Activated naive CD4-positive, alpha-beta T cell treated with anti-CD3 and anti-CD28 coated beads, Interleukin-2, amount 50 U/mL, for 16 hours (primary cell): ENCODE measurements around the gene ASL.
"Not testable (repeated sequence)": the region's sequence is repeated elsewhere in the genome, so short reads cannot be mapped to it uniquely, and the experiment has no call there.

Experiments
- DNase-seq: peaks from one replicate; pipeline ENCODE4 v3.0.0-alpha.2; 2020

The ASL gene

DNA sequence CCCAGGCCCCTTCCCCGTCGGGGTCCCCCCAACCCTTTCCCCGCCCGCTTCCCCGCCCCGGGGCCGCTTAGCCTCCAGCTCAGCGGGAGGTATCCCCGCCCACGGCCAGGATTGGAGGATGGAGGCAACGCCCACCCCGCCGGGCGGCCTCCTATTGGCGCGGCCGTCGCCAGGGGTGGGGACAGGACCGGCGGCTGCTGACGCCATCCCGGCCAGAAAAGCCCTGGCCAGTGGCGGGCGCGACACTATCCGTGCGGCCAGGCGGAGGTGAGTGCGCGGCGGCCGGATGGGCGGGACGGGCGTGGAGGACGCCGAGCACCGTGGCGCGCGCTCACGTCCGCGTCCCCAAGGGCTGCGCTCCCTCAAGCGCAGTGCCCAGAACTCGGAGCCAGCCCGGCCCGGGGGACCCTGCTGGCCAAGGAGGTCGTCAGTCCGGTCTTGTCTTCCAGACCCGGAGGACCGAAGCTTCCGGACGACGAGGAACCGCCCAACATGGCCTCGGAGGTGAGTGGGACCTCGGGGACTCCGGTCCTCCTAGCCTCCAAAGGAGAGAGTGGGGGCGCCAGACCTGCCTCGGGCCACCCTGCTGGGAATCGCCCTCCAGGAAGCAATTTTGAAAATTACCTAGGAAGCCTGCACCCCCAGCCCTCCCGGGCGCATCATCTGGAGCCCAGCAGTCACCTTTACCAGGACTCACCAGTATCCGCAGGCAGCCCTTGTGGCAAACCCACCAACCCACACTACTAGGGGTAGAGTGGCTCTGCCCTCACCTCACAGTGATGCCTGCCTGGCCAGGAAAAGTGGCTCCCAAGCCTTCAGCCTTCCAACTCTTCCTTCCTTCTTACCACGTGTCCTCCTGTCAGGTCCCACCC, at the start of gene ASL:
Gene ASL (plus strand): TSS at position 230 of the 872 bp plus-strand sequence. CDS start 263 bp downstream, at position 493.
- DNase-seq, result peak; percentile 91

DNA sequence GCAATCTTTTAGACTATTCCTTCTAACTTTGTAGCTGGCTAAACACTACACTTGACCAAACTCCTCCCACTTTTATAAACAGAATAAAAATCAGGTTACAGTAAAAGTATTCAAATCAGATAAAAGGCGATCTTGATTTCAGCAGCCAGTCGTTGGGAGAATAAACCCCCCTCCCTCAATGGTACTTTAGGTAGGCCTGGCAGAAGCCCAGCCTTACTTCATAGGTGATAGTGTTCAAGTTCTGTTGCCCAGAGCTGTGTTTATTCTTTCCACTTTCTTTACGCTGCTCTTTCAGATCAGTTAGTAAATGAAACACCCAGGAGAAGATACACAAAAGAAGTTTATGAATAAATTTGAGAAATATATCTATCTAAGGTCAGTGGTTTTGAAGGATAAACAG, 47.3 kb upstream of the ASL start:
- DNase-seq, result not testable (repeated sequence)

DNA sequence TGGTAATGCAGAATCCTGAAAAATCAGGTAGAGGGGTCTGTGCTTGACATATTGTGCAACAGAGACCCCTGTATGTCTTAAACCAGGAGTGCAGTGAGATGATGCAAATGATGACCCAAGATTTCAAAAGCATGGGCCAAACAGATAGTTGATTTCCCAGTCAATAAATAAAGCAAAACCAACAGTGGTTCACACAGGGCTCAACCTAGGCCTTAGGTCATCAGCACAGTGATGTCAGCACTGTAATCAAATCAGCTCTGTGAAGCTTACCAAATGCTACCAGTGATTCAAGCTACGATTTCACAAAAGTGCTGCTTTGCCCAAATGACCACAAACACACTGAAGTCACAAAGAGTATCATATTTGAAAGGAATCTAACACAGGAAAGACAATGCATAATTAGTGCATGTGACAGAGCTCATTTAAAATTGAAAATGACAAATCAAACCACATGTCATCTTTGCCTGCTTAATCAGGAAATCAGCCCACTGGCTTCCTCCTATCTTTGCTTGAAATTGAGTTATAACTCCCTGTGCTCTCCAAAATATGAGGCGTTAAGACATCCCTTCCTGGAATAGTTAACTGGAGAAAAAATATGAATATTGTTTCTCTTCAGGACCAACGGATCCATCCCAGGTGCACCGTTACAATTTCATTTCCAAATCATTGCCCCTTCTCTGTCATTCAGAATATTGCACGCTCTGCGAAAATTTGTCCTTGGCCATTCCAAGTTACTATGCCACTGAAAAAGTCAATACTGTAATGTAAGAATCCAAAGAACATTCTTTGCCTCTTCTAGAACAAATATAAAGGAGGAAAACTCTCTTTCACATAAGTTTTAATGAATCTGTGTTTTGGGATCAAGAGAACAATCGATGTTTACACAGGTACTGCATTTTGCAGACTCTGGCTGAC, 41.9 kb upstream of the ASL start:
- no peak for DNase-seq

DNA sequence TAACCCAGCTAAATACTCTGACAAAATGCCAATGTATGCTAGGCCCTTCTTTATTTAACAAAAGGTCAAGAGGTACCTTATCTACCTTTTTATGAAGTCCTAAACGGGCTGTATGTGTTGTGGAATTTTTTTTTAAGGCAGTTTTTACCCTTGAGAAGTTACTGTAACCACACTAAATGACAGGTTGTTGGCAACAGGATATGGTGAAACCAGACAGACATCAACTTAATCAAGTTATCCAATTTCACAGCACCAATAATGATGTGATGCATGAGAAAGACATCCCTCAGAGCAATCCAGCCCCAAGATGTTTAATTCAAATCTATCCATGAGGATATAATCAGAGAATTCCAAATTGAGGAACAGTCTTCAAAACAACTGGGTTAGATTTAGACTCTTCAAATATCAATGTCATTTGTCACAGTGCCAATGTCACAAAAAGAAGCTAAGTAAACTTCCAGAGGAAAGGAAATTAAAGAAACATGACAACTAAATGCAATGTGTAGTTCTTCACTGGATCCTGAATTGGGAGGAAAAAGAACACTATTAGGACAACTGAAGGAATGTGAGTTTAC, 41.1 kb upstream of the ASL start:
- not testable (repeated sequence) for DNase-seq

DNA sequence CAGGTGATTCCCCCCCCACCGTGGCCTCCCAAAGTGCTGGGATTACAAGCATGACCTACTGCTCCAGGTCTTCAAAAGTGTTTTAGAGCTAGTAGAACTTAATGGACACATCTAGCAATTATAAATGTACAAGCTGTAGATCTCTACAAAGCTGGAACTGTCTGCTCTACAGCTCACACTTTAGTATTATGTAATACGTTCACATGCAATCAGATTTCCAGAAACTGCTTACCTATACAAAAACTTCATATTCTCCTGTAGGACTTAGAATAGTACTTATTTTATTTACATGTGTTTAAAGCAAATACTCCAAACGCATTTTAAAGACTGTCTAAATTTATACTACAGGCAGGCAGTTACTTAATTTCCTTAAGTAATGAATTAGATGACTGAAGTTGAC, 39.2 kb upstream of the ASL start:
- no peak for DNase-seq

DNA sequence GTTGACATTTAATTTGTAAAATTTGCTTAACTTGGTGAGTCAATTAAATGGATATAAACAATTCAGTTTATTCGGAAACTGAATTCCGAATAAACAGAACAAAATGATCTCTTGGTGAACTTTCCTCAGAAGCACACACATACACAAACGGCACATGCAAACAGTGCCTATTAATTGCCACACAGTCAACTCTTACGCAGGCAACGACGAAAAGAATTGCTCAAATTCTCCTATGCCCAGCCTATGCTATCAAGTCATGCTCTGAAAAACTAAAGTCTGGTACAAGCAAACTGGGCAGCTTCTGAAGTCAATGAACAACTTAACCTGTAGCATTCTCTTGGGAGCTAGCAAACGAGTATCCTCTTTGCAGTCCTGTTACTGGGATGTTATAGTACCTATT, 38.8 kb upstream of the ASL start:
- DNase-seq, result no peak

DNA sequence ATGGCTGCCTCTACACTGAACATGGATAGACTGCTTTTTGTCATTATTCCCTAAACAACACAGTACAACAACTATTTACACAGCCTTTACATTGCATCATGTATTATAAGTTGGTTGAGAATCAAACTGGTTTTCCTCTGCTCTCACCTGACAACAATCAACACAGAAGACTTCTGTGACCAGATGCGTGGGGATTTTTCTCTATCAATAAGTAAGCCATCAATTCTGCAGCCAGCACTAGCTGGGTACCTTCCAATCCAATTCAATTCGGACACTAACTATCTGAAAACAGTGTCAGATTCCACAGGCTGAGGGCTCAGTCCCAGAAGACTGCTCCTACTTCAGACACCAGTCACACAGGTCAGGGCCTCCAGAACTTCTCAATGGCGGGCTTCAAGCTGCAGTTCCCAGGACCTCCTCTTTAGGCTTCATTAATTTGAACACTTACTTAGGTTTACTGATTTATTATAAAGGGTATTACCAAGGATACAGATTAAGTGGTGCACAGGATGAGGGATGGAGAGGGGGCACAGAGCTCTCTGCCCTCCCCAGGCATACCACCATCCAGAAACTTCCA, 36.4 kb upstream of the ASL start:
- no peak for DNase-seq

DNA sequence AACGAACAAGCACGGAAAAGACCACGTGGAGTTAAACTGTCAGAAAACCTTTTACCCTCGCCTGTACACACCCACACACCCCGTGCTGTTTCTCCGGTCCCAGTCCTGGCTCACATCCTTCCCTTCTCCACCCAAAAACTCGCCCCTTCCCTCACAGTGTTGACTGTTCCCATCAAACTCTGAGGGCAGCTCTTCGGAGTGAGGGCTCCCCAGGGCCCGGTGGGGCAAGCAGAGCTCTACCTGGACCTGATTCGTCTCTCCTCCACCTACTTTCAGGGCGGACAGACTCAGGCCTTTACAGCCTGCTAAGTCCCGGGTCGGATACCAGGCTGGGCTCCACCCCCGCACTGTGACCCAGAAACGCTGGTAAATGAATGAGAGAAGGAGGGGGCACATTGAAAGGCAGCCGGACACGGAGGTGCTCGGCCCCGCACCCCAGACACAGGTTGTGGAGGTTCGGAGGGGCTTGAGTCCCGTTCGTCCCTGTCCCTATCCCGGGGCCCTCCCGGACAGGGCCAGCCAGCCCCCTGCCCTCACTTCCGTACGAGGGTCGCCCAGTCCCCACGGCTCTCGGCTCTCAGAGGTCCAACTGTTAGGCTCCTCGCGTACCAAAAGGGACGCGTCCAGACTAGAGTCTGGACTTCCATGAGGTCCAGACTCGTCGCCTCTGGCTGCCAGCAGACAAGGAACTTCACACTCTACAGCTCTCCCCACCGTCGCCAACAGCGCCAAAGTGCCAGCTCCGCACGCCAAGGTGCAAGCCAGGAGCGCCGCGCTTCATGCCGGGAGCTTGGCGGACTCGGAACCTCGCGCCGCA, 31.7 kb upstream of the ASL start:
- peak; percentile 27 for DNase-seq

DNA sequence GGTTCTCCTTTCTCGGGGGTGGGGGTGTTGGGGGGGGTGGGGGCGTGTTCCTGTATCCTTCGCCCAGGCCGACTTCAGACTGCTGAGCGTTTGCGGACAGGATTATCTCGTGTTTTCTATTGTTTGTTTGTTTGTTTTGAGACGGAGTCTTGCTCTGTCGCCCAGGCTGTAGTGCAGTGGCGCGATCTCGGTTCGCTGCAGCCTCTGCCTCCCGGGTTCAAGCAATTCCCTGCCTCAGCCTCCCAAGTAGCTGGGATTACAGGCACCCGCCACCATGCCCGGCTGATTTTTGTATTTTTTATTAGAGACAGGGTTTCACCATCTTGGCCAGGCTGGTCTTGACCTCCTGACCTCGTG, 31.1 kb upstream of the ASL start:
- not testable (repeated sequence) for DNase-seq

DNA sequence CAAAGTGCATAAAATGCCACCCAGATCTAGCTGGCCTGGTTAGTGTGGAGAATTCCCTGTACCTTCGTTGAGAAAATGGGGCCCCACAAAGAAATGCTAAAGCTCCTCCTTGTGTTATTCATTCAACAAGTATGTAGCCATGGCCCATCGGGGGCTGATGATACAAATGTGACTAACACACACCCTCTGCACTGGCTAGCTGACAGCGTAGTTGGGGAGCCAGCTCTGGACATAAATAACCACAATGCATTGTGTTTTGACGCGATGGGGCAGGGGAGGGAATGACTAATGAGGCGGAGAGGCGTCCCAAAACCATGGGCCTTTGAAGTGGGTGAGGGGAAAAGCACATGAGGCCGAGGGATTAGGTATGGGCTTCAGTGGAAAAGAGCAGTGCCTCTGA, 28.2 kb upstream of the ASL start:
- no peak for DNase-seq

DNA sequence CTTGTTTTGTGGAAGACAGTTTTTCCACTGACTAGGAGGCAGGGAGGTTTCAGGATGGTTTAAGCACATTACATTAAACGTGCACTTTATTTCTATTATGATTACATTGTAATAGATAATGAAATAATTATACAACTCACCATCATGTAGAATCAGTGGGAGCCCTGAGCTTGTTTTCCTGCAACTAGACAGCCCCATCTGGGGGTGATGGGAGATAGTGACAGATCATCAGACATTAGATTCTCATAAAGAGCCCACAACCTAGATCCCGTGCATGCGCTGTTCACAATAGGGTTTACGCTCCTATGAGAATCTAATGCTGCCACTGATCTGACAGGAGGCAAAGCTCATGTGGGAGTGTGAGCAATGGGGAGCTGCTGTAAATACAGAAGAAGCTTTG, 25.7 kb upstream of the ASL start:
- not testable (repeated sequence) for DNase-seq

DNA sequence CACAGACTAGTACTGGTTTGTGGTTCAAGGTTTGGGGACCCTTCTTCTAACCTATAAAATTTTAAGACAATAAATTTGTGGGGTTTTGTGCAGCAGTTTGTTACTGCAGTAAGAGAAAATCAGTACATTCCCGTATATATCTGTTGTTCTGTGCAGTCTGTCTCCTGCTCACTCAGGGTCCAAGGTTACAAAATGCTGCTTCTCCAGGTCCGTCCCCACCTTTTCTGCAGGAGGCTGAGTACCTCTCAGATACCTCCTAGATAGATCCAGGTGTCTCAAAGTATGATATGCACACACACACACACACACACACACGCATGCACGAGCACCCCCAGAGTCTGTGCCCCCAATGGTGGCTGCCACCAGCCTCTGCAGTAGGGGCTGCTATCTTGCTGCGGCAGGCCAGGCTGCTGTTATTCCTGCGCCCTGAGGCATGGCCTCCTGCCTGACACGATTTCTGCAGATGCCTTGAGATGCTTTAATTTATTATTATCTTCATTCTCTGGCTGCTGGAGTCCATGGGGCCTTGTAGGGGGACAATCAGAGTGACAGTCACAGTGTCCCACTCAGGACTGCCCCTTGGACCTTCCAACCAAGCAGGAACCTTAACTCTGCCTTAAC, 25.2 kb upstream of the ASL start:
- no peak for DNase-seq

DNA sequence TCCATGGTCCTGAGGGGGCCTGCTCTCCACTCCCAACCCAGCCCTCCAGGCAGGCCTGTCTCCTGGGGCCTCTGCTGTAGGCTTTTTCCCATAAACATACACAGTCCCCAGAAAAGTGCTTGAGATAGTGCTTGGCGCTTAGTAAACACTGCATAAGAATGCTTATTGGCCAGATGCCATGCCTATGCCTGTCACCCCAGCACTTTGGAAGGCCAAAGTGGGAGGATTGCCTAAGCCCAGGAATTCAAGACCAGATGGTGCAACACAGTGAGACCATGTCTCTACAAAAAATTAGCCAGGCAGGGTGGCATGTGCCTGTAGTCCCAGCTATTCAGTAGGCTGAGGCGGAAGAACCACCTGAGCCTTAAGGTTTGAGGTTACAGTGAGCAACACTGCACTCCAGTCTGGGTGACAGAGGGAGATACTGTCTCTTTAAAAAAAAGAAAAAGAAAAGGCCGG, 24.6 kb upstream of the ASL start:
- DNase-seq, result no peak

DNA sequence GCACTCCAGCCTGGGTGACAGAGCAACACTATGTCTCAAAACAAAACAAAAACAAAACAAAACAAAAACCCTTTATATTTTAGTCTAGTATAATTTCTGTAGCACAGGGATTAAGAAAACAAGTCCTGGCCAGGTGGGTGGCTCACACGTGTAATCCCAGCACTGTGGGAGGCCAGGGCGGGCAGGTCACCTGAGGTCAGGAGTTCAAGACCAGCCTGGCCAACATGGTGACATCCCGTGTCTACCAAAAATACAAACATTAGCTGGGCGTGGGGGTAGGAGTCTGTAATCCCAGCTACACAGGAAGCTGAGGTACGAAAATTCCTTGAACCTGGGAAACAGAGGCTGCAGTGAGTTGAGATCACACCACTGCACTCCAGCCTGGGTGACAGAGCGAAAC, 23.2 kb upstream of the ASL start:
- DNase-seq, result no peak

DNA sequence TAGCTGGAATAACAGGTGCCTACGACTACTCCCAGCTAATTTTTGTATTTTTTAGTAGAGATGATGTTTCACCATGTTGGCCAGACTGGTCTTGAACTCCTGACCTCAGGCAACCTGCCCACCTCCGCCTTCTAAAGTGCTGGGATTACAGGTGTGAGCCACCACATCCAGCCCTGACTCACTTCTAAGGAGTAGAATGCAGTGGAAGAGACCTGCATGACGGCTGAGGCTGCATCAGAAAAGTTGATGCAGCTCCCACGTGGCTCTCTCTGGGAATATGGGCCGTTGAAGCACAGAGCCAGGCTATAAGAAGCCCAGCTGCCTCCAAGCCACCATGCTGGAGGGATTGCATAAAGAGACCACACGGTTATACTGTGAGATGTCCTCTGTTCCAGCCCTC, 21.6 kb upstream of the ASL start:
- no peak for DNase-seq

DNA sequence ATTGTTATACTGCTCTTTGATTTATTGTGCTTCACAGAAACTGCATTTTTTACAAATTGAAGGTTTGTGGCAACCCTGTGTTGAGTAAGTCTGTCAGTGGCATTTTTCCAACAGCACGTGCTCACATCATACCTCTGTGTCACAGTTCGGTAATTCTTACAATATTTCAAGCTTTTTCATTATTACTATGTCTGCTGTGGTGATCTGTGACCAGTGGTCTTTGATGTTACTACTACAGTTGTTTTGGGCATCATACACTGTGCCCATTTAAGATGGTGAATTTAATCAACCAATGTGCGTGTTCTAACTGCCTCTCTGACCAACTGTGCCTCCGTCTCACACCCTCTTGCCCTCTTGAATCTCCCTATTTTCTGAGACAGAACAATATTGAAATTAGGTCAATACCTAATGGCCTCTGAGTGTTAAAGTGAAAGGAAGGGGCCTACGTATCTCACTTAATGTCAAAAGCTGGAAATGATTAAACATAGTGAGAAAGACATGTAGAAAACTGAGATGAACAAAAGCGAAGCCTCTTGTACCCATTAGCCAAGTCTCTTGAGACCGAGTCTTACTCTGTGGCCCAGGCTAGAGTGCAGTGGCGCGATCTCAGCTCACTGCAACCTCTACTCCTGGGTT, 20.2 kb upstream of the ASL start:
- no peak for DNase-seq

DNA sequence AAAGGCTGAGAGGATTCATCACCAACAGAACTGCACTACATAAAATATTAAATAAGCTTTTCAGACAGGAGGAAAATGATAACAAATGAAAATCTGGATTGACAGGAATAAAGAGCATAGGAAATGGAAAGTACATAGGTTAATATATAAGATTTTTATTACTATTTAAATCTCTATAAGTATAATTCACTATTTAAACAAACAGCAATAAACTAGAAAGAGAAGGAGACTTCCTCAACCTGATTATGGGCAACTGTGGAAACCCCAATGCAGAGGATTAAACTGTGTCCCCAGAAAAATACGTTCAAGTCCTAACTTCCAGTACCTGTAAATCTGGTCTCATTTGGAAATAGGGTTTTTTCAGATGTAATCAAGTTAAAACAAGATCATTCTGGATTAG, 14.8 kb upstream of the ASL start:
- DNase-seq, result no peak

DNA sequence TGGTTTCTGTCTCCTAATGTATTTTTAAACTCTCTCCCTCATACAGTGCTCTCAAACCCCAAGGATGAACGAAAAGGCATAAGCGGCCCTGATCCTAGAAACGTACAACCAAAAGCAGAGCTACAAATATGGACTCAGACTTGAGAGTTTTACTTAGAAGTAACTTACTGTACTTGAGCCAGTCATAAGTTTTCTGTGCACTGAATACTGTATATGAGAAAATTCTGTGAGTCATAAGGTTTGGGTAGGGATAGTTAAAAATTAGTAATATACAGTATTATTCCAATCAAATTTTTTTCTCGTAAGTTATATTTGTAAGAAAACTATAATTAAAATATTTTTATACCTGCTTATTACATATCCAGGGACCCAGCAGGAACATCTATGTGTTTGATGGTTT, 5.9 kb upstream of the ASL start:
- DNase-seq, result no peak

DNA sequence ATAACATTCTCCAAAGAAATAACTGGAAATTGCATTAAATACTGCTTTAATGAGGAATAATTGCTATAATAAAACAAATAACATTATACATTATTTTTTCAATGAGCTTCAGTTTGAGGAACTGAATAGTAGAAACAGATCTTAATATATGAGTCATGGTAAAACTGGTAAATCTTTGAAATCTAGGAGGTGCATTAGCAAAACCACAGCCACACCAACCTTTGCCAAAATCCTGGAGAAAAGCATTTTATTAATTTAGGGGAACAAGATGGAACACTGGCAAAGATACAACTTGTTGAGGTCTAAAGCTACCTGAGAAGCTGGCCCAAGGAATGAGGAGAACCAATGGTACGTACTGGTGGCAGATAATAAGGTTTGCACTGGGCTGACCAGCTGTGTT, 5.4 kb upstream of the ASL start:
- no peak for DNase-seq

DNA sequence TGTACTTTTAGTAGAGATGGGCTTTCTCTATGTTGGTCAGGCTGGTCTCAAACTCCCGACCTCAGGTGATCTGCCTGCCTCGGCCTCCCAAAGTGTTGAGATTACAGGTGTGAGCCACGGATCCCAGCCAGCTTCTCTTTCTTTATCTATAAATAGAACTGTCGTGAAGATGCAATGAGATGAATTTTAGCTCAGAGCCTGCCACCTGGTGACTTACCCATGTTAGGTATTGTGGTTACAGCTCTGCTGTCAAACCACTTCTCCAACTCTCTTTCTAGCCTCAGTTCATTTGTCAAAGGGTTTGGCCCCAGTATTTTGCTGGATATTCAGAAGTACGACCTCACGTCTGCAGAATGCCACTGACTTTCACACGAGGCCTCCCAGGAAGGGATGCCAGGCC, 3.4 kb upstream of the ASL start:
- DNase-seq, result not testable (repeated sequence)
